ENCODE measurements around the gene PRR12.

PRR12 gene

GRCh38 chr19:49590971-49591730 lies at the start of gene PRR12:
TSS of gene PRR12 (plus strand) at chr19:49591182. CDS start at chr19:49591655, 473 bp downstream.
- H3K4me3 Mint-ChIP-seq: peak within 1 kb of the TSS; percentile 85 to 88 (median 88)
- peaks cover 10% of the 10 kb centered on the region for H3K36me3 Mint-ChIP-seq (ENCODE audit: low read depth)
- peak within 1 kb of the TSS; percentile 94 to 95 (median 94) for H3K27ac Mint-ChIP-seq
- H3K9me3 Mint-ChIP-seq: no peaks in the 10 kb centered on the region
- peaks cover 4% of the 10 kb centered on the region for H3K27me3 Mint-ChIP-seq (ENCODE audit: low read depth)
- H3K4me1 Mint-ChIP-seq: peaks cover 20% of the 10 kb centered on the region
- no peak for TF ChIP-seq CTCF (IDR thresholded peaks at IDR 0.05; ENCODE audit: unreplicated experiment in 3 of 3)

- Mint-ChIP-seq H3K36me3 (ENCODE audit: low read depth) (peaks cover 8% of the 10 kb centered on the region), H3K4me1 (peaks cover 10% of the 10 kb centered on the region), H3K27me3 (ENCODE audit: low read depth) (no peaks in the 10 kb centered on the region), H3K4me3 (no peak overlapping the region), H3K27ac (no peak overlapping the region), H3K9me3 (no peaks in the 10 kb centered on the region)
- no peak for TF ChIP-seq CTCF (IDR thresholded peaks at IDR 0.05; ENCODE audit: unreplicated experiment in 3 of 3)
Observed at GRCh38 chr19:49541914-49542313, 49.1 kb upstream of the PRR12 start.

GRCh38 chr19:49542446-49542845 lies 48.5 kb upstream of the PRR12 start:
- Mint-ChIP-seq H3K4me1 (peaks cover 14% of the 10 kb centered on the region), H3K27ac (no peak overlapping the region), H3K4me3 (no peak overlapping the region), H3K9me3 (no peaks in the 10 kb centered on the region), H3K36me3 (ENCODE audit: low read depth) (peaks cover 8% of the 10 kb centered on the region), H3K27me3 (ENCODE audit: low read depth) (no peaks in the 10 kb centered on the region)
- no peak for TF ChIP-seq CTCF (IDR thresholded peaks at IDR 0.05; ENCODE audit: unreplicated experiment in 3 of 3)

- peaks cover 8% of the 10 kb centered on the region for H3K36me3 Mint-ChIP-seq (ENCODE audit: low read depth)
- H3K27ac Mint-ChIP-seq: no peak overlapping the region
- H3K27me3 Mint-ChIP-seq (ENCODE audit: low read depth): no peaks in the 10 kb centered on the region
- H3K9me3 Mint-ChIP-seq: no peaks in the 10 kb centered on the region
- no peak overlapping the region for H3K4me3 Mint-ChIP-seq
- peaks cover 14% of the 10 kb centered on the region for H3K4me1 Mint-ChIP-seq
- no peak for TF ChIP-seq CTCF (IDR thresholded peaks at IDR 0.05; ENCODE audit: unreplicated experiment in 3 of 3)
Observed at GRCh38 chr19:49543032-49543431, 48.0 kb upstream of the PRR12 start.

- no peak overlapping the region for H3K4me3 Mint-ChIP-seq
- H3K27me3 Mint-ChIP-seq (ENCODE audit: low read depth): no peaks in the 10 kb centered on the region
- peak overlapping the region in 2 of 3 experiments; percentile 14 to 28 for H3K27ac Mint-ChIP-seq
- H3K4me1 Mint-ChIP-seq: peaks cover 14% of the 10 kb centered on the region
- no peak for TF ChIP-seq CTCF (IDR thresholded peaks at IDR 0.05; ENCODE audit: unreplicated experiment in 3 of 3)
- no peaks in the 10 kb centered on the region for H3K9me3 Mint-ChIP-seq
- peaks cover 8% of the 10 kb centered on the region for H3K36me3 Mint-ChIP-seq (ENCODE audit: low read depth)
Observed at GRCh38 chr19:49544154-49544553, 46.8 kb upstream of the PRR12 start.
